Stimulated activated CD4-positive, alpha-beta T cell treated with anti-CD3 and anti-CD28 coated beads, Interleukin-15, amount 100 ng/mL, for 48 hours (primary cell): ENCODE data around the gene PRDM16.

ENCODE experiments used
- DNase-seq, 2 donors: peaks; one replicate each; pipeline ENCODE4 v3.0.0-alpha.2; 2020; ENCODE audit warnings: low read depth in 2 of 2

The PRDM16 gene

DNA sequence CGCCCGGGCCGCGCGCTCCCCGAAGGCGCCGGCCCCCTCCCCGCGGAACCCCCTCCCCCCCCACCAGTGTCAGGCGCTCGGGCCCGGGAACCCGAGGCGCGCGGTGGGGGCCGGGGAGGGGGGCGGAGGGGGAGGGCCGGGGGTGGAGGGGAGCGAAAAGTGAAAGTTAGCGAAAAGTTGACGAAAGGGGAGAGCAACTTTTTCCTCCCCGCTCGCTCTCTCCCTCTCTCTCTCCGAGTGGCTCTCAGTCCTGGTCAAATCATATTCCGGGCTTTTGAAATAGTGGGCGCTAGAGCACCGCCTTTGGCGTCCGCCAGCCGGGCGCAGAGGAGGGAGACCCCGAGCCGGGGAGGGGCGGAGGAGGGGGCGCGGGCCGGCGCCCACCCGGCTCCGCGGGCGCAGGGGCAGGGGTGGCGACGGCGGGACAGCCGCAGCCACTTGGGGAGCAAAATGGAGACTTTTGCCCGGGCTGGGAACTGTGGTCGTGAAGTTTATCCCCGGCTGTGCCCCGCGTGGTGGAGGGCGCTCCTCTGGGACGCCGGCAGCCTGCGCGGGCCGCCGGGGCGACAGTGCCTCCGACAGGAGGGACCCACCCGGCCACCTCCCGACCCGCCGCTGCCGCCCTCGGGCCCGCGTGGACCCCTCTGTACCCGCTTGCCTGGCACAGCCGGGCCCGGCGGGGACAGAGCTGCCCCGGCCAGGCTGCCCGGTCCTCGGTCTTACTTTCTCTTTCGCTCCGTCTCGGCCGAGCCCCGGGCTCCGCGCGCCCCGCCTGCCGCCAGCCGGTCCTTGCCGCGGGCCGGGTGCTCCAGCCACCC, 697 bp downstream of the PRDM16 start:
- DNase-seq, result no peak

DNA sequence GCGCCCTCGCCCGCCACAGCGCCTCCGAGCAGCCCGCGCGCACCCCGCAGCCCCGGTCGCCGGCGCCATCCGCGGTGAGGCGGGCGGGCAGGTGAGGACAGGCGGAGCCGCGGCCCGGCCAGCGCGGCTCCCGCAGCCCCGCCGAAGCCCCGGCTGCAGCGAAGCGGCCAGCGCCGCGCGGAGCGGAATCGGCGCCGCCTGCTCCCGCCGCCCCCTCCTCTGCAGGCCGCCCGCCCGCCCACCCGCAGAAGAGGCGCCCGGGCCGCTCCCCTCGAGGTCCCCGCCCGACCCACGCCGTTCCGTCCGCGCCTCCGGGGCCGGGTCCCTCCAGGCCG, 1.3 kb downstream of the PRDM16 start:
- DNase-seq, result no peak

DNA sequence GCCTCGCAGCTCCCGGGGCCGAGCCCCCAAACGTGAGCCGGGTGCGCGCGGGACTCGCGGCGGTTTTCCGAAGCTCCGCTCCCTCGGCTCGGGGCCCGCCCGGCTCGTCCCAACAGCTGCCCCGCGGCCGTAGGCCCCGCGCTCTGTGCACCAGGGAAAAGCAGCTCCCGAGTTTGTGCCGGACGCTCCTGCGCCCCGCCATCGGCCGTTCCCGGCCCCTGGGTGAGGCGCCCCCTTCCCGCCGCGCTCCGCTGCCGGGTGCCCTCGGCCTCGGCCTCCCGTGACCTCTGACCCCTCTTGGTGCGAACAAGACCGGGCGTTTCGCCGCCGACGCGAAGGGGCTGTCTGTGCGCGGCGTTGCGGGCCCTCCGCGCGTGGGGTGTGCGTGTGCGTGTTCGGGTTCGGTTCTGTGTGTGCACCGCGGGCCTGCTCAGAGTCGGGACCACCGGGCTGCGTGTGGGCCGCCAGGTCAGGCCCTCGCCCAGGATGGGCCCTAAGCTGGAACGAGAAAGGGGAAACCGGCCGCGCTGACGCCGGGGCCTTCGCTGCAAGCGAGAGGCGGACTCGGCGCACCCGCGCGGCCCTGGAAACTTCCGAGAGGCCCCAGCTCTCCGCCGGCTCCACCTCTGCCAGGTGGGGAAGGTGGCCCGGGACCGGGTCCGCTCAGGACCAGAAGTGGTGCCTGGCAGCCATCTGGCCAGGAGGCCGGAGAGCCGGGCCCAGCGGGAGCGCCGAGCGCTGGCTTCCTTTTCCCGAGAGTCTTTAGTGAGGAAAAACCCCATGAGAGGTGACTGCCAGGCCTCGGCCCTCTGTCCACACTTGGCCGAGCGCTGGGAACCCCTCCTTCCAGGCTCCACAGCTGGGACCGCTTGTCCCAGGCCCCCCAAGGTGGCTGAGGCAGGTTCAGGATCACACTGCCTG, 1.9 kb downstream of the PRDM16 start:
- DNase-seq, result no peak

DNA sequence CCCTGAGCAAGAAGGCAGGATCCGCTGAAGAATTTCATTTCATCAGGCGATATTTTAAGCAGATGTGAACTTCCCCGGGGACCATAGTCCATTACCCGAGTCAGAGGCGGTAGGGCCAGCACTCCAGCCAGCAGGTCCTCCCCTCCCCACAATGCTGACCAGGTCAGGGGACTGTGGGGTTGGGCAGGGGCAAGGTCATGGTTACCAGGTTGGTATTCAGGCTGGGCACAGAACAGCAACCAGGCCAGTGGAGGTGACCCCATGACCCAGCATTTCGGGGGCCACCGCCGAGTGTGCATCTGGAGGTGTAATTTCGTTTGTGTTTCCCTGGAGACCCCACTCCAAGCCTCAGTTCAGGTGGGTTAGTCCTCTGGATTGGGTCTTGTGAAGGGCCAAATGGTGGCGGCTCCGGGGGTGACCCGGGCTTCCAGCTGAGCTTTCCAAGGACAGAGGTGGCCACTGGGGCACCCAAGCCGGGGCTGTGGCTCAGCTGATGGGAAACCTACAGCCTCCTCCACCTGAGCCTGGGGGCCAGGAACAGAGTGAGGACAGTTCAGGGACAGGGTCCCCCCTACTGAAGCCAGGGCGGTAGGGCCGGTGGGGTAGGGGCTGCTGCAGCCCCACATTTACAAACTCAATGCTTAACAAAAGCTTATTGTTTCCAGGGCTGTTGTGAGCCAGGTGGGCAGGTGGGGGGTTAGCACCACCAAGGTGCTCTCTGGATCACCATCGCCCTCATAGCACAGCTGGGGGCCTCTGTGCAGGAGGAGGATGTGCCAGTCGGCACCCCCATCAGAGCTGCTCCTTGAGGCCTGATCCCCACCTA, 2.8 kb downstream of the PRDM16 start:
- DNase-seq, result no peak

DNA sequence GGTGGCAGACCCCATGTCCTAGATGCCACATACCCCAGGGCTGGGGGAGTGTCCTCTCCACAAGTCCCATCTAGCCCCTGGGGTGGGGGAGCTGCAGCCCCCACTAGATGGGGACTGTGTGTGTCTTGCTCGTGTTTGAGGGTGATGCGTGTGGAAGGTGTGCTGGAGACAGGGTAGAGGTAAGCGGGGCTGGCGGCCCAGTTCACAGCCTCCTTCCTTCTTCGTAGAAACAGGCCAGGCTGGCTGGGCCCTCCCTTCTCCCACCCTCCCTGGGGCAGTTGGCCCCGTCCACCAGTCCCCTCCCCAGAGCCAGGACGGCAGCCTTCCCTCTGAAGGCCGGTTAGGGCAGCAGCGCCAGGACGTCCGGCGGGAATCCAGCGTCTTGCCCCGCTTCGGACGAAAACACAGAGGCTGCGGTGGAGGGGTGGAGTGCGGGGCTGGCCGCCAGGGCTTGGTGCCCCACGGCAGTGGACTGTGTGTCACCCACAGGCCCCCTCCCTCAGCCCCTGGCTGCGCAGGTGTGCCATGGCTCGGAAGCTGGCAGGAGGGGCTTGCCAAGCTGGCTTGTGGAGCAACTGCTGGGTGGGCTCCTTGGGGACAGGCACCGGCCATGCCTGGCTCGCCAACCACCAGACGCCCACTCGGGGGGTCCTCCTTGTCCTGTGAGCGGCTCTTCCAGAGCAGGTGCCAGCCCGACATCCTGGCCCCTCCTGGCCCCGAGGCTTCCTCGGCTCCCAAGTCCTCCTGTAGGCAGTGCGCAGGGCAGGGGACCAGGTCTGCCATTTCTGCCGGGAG, 3.6 kb downstream of the PRDM16 start:
- no peak for DNase-seq

DNA sequence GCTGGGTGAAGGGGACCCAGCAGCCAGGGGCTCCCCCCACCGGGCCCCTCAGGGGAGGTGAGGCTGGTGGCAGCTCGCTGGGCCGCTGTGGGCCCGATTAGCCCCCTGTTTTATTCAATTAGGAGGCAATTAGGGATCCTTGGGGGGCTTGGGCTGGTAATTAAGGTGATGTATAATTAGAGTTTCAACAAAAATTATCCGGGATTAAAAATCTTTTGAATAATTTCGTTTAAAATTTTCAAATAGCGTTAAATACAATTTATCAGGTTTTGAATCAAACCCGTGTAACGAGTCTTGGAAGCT, 4.1 kb downstream of the PRDM16 start:
- DNase-seq, result no peak

DNA sequence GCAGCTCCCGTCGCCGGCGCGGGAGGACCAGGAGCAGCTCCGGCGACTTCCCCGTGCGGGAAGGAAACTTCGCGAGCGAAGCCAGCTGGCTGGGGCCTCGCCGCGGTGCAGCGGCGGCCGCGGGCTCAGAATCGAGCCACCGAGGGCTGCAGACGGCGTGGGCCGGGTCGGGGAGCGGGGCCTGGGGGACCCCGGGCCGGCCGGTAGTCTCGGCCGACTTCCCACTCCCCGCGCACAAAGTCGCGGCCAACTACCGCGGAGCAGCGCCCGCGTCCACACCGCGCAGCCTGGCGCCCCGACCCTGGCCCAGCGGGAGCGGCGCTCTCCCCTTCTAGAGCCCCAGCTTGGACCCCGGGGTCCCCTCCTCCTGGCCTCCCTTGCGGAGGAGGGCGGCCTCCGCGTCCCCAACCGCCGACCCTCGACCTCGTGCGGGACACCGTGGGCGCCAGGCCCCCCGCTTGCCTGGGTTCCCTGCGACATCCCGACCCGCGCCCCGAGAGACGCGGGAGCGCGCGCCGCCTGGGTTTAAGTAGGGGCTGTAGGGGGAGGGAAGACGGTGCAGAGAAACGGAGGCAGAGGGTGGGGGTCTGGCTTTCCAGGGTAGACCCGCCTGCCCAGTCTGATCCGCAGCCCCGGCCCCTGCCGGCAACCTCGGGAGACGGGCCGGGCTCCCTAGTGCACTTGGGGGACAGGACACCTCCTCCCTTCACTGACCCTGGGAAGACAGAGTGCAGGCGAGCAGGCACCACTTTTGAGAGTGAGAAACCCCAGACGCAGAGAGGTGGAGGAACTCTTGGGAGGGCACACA, 4.7 kb downstream of the PRDM16 start:
- DNase-seq, result no peak

DNA sequence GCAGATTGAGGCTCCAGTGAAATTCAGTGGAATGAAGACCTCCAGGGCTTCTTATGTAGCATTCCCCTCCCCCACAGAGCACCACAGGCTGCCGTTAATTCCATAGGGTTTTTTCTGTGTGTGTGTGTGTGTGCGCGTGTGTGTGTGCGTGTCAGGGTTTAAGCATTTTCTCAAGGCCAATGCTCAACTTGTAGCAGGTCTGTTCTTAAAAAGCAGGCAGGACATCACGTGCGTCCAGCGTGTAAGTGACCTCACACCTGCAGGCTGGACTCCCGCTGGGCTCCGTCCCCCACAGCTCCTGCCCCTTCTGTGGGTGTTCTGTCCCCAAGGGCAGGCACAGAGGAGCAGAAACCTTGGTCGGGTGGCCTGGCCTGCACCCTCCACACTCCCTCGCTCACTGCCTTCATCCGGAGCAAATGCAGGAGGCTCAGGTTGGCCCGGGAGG, 5.3 kb downstream of the PRDM16 start:
- DNase-seq, result no peak

DNA sequence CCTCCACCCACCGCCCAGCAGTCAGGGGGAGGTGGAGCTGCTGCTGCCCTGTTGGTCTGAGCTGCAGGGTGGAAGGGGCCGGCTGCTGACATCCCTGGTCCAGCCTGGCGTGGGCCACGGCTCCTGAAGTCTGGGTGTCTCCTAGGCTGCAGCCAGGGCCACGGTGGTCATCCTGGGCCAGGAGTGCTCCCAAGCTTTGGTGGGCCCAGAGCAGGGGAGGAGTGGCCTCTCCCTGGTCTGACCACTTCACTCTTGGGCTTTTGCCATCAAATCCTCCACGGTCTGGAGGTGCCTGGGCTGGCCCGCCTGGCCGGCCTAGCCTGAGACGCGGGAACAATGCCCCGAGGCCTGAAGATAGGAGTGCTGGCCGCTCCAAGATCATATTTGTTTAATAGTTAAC, 5.8 kb downstream of the PRDM16 start:
- no peak for DNase-seq

DNA sequence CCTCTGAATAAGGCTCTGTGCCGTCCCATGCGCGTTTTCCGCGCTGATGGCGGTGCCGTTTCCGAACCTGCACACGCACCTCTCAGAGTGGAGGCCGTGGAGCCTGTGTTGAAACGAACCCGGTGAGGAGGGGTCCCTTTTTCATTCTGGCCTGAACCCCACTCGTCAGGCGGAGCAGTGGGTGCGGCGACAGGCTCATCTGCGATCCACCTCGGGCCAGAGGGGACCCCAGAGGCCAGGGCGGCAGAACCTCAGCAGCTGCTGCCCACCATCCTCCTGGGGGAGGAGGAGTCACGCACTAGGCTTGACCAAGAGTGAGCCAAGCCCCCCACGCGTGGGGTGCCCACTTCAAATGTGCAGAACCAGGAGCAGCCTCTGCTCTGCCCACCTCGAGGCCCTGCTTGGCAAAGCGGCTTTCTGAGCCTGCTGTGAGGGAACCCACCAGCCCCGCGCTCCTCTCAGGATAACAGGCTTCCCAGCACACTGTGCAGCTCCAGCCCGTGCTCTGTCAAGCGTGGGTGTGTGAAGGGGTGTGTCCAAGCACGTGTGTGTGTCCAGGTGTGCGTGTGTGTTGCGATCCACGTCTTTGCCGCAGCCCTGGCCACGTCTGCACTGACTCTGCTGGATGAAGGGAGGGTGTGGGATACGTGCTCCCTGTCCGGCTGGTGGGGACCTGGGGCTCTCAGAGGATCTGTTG, 6.8 kb downstream of the PRDM16 start:
- DNase-seq, result no peak

DNA sequence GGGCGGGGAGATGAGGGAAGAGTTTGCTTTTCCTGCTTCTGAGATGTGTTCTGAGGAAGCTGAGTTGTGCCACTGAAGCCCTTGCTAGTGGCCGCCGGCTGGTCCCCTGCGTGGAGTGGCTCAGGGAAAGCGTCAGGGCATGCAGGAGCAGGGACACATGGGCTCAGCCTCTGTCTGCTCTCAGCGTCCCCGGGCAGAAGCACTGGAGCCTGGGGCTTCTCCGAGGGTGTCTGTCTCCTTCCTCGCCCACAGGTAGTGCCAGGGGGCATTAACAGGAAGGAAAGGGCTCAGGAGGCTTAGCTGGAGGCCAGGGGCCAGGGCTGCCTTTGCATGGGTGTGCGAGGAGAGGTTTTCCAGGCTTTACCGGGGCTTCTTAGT, 7.3 kb downstream of the PRDM16 start:
- no peak for DNase-seq

DNA sequence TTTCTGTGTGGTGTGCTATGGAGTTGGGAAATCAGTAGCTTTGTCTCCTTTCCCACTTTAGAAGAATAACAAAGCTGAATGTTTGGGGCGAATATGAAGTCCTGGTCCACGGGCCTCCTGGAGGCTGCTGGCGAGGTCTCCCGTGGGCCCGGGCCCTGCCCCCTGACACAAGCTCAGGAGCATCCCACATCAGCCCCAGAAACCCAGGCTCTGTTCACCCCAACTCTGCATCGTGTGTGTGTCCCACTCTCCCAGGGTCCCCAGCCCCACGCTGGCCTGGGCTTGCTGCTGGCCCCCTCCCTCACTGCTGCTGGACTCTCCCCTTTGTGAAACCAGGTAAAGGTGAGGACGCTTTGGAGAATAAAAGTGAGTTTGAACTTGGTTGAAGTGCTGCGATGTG, 8.1 kb downstream of the PRDM16 start:
- DNase-seq, result no peak

DNA sequence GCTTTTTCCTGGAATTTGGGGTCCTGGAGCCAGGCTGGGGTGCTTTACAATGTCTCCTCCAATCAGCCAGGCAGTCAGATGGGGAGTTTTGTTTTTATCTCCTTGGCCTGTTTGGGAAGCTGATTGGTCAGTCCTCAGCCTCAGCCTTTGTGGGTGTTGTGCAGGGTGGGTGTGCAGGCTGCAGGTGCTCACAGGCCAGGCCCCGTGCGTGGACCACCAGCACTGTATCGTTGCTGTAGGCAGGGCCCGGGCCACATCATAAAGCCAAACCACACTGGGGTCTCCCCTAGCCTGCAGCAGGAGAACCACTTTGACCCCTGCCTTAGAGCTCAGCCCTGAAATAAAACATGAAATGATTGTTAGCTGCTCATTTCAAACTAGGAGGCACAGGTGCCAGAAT, 8.6 kb downstream of the PRDM16 start:
- DNase-seq, result no peak

DNA sequence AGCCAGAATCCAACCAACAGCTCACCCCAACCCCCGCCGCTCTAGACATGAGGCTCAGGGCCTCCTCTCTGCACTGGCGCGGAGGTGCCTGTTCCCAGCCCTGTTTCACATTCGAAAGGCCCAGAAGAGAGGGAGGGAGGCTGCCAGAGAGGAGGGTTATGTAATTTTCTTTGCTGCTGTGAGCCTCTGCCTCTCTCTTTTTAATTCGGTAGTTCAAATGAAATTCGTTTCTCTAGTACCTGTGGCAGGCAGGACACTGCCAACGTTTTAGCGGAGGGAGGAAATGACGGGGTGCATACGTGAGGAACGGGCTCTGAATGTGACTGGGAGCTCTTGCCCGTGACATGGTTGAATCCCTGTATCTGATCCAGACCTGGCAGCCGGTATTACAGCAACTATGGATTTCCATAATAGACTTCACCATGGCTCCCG, 9.4 kb downstream of the PRDM16 start:
- DNase-seq, result no peak

DNA sequence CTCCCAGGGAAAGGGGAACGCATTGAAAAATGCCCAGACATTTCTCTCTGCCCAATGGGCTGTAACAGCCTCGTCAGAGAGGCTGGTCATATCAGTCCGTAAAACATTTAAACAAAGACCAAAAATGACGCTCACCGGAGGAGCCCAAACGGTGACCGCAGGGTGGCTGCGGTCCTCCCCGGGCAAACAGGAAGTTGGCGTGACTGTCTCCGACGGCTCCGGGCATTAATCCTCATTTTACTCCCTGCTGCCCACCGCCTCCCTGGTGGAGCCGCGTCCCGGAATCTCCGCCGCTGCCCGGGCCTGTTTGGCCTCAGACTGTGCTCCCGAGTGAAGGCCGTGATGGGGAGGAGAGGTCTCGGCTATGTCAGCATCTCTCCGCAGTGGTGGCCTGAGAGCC, 9.9 kb downstream of the PRDM16 start:
- DNase-seq, result no peak

DNA sequence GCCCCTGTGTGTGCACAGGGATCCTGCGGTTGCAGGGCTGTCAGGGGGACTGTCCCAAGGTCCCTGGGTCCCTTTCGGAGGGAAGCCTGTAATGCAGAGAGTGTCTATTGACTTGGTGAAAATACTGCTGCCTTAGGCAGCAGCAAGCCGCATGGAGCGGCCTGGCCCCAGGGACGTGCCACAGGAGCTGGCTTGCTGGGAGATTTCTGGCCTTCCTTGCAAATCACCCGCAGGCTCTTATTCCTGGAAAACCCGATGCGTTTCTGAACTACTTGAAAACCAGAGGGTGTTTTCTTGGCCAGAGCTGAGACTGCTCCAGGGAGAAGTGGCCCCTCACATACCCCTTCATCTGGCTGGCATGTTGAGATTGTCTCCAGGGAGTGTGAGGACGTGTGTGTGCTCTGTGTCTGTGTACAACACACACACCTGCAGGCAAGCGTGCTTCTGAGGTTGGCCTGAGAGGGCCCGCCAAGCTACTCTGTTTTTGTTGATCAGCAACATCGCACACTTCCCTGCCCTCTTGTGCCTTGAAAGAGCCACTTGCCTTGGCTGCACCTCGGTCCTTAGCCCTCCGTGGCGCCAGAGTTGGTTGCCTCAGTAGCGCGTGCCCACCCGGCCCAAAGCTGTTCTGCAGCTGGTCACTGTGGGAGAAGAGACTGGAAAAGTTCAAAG, 10.5 kb downstream of the PRDM16 start:
- DNase-seq, result no peak

DNA sequence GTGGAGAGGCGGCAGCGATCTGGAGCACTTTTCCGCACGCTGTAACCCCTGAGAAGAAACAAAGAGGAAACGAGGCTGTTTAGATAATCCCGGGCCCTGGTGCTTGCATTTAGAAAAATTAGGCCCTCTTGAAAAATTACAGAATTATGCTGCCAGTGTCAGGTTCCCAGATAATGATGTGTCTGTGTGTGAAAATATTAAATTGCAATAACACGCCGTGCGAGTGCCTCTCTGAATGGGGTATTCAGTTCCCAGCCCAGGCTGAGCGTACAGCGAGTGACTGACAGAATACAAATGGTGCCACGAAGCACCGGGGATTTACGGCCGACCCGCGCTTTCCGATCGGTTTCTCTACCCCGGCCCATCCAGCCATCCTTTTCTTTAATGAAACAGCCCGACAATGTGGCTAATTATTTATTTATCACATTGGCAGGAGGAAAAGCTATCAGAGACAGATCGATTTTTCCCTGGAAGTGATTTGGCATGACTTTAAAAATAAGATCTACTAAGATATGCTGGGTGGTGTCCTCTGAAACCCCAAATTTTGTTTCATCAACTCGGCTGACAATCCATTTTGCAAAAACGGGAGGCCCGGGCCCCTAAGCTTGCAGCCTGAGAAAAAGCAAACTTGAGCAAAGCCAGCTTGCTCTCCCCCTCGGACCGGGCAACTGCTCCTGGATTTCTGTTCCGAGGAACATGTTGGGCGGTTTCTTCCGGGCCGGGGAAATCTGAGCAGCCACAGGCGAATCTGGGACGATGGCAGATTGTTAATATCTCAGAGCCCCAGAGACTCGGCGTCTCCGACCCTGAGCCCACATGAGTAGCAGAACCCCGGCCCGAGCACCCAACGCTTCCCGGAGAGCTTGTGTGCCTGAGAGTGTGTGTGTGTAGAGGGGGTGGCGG, 11.3 kb downstream of the PRDM16 start:
- DNase-seq, result no peak

DNA sequence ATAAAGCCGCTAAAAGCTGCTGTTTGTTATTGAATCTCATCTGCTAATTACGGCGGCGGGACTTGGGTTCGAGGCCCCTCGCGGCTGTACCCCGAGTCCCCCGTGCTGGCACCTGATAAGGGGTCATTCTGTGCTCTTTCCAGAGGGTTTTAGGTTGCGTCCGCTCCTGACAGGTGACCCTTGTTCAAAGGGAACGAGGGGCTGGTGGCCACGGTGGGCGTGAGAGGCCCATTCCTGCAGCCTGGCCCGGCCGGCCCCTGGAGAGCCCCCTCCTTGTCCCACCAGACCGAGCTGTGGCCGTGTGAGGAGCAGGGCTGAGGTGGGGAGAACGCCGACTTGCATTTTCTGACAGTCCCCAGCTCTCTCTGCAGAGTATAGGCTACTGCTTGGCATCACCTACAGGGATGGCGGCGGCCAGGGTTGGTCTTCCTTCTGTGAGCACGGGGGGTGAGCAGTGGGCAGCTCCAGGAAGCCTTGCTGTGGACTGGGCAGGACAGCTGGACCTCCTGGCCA, 12.2 kb downstream of the PRDM16 start:
- no peak for DNase-seq
